GM18505 (cell line): Measurements from ENCODE around the gene WIPF1.

Experiments used
- ATAC-seq: cut with Tn5 transposase; IDR thresholded peaks from one replicate; pipeline ENCODE4 v1.9.1; 2021; ENCODE audit not compliant: unreplicated experiment
- POLR2A ChIP-seq: IDR thresholded peaks from 4 replicates; pipeline ENCODE4 v1.6.1; 2011; ENCODE audit warnings: borderline replicate concordance; ENCODE audit not compliant: insufficient read depth, insufficient read length; ENCODE audit errors: extremely low read depth

WIPF1 gene

GRCh38 chr2:174545240-174545639 lies 52.4 kb downstream of the WIPF1 start:
- no peak for ATAC-seq
- no peak for TF ChIP-seq POLR2A

- no peak for TF ChIP-seq POLR2A
- no peak for ATAC-seq
Observed at GRCh38 chr2:174544802-174545201, 52.8 kb downstream of the WIPF1 start.

- no peak for TF ChIP-seq POLR2A
Observed at GRCh38 chr2:174544156-174544555, 53.4 kb downstream of the WIPF1 start.

GRCh38 chr2:174540893-174541292 lies 56.7 kb downstream of the WIPF1 start:
- TF ChIP-seq POLR2A, result no peak
- ATAC-seq, result no peak

More at GRCh38 chr2:174544156-174544555, 53.4 kb downstream of the WIPF1 start:
- no peak for ATAC-seq

GRCh38 chr2:174535757-174536703 lies 61.6 kb downstream of the WIPF1 start:
- no peak for TF ChIP-seq POLR2A
- no peak for ATAC-seq

GRCh38 chr2:174535083-174535482 lies 62.5 kb downstream of the WIPF1 start:
- no peak for TF ChIP-seq POLR2A
- no peak for ATAC-seq

GRCh38 chr2:174529916-174530315 lies 67.7 kb downstream of the WIPF1 start:
- no peak for ATAC-seq
- no peak for TF ChIP-seq POLR2A

GRCh38 chr2:174527959-174528358 lies 69.6 kb downstream of the WIPF1 start:
- ATAC-seq, result no peak
- no peak for TF ChIP-seq POLR2A

GRCh38 chr2:174527101-174527721 lies 70.4 kb downstream of the WIPF1 start:
- no peak for TF ChIP-seq POLR2A
- no peak for ATAC-seq

- no peak for ATAC-seq
- TF ChIP-seq POLR2A, result no peak
Observed at GRCh38 chr2:174524527-174524926, 73.1 kb downstream of the WIPF1 start.

GRCh38 chr2:174522553-174522952 lies 75.1 kb downstream of the WIPF1 start:
- no peak for TF ChIP-seq POLR2A
- ATAC-seq, result no peak

- ATAC-seq, result no peak
- no peak for TF ChIP-seq POLR2A
Observed at GRCh38 chr2:174518395-174518794, 79.2 kb downstream of the WIPF1 start.

GRCh38 chr2:174516501-174517378 lies 80.9 kb downstream of the WIPF1 start:
- no peak for TF ChIP-seq POLR2A
- no peak for ATAC-seq

- ATAC-seq, result no peak
- TF ChIP-seq POLR2A, result no peak
Observed at GRCh38 chr2:174512345-174512744, 85.3 kb downstream of the WIPF1 start.
